ENCODE results near the gene CAPN3. TPM values are rescaled to one million over a fixed set of nuclear protein-coding genes. Genes with fewer than 3 reads are reported as not detected.

Gene CAPN3
- total RNA-seq, 1 donor from 2014 or later, result 2.8 TPM

GRCh38 chr15:42345504-42345903 lies 13.8 kb upstream of the CAPN3 start:
- H3K4me1 Mint-ChIP-seq (ENCODE audit: low read depth), result no peaks in the 10 kb centered on the region
- no peak overlapping the region for H3K27ac Mint-ChIP-seq (ENCODE audit: unreplicated experiment)
- no peaks in the 10 kb centered on the region for H3K27me3 Mint-ChIP-seq (ENCODE audit: low read depth)
- no peak overlapping the region for H3K4me3 Mint-ChIP-seq (ENCODE audit: unreplicated experiment)
- TF ChIP-seq, protein P1, sequence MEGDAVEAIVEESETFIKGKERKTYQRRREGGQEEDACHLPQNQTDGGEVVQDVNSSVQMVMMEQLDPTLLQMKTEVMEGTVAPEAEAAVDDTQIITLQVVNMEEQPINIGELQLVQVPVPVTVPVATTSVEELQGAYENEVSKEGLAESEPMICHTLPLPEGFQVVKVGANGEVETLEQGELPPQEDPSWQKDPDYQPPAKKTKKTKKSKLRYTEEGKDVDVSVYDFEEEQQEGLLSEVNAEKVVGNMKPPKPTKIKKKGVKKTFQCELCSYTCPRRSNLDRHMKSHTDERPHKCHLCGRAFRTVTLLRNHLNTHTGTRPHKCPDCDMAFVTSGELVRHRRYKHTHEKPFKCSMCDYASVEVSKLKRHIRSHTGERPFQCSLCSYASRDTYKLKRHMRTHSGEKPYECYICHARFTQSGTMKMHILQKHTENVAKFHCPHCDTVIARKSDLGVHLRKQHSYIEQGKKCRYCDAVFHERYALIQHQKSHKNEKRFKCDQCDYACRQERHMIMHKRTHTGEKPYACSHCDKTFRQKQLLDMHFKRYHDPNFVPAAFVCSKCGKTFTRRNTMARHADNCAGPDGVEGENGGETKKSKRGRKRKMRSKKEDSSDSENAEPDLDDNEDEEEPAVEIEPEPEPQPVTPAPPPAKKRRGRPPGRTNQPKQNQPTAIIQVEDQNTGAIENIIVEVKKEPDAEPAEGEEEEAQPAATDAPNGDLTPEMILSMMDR (IDR thresholded peaks at IDR 0.05), result no peak
- DNase-seq (ENCODE audit: low spot score), result no peak
- H3K36me3 Mint-ChIP-seq (ENCODE audit: low read depth), result peaks cover 17% of the 10 kb centered on the region
- H3K9me3 Mint-ChIP-seq (ENCODE audit: low read depth), result no peaks in the 10 kb centered on the region

DNA sequence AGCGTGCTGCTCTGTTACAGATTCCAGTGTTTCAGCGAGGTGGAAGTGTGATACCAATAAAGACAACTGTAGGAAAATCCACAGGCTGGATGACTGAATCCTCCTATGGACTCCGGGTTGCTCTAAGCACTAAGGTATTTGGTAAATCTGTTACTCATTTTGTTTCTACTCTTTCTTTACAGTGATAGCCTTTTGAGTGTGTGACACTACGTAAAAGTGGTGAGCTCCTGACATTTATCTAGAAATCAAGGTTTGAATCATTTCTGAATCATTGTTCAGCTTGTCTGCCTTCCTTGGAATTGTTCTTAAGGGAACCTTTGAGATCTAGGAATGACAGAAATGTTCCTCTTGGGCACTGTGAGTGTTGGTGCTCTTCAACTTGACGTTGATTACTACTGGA lies 11.2 kb upstream of the CAPN3 start:
- H3K9me3 Mint-ChIP-seq (ENCODE audit: low read depth), result no peaks in the 10 kb centered on the region
- no peaks in the 10 kb centered on the region for H3K27me3 Mint-ChIP-seq (ENCODE audit: low read depth)
- TF ChIP-seq, protein P1 (IDR thresholded peaks at IDR 0.05), result no peak
- H3K36me3 Mint-ChIP-seq (ENCODE audit: low read depth), result peaks cover 34% of the 10 kb centered on the region
- no peak overlapping the region for H3K4me3 Mint-ChIP-seq (ENCODE audit: unreplicated experiment)
- DNase-seq (ENCODE audit: low spot score), result no peak
- H3K4me1 Mint-ChIP-seq (ENCODE audit: low read depth), result no peaks in the 10 kb centered on the region
- no peak overlapping the region for H3K27ac Mint-ChIP-seq (ENCODE audit: unreplicated experiment)

DNA sequence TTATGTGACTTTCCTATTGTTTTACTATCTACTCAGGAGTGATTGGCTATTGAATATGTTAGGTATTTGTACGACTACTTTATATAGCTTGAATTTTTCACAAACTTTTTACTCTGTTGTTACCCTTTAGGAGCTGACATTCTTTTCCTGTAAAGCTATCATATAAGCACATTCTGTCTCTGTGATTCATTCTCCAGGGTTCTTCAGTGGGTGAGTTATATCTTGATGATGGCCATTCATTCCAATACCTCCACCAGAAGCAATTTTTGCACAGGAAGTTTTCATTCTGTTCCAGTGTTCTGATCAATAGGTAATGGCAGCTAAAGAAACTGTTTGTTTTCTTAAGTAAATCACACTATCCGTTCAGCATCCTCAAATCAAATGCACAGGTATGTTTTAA lies 10.1 kb upstream of the CAPN3 start:
- Mint-ChIP-seq H3K36me3 (ENCODE audit: low read depth) (peaks cover 32% of the 10 kb centered on the region), H3K27ac (ENCODE audit: unreplicated experiment) (no peak overlapping the region), H3K9me3 (ENCODE audit: low read depth) (no peaks in the 10 kb centered on the region), H3K4me1 (ENCODE audit: low read depth) (no peaks in the 10 kb centered on the region), H3K27me3 (ENCODE audit: low read depth) (no peaks in the 10 kb centered on the region), H3K4me3 (ENCODE audit: unreplicated experiment) (no peak overlapping the region)
- DNase-seq (ENCODE audit: low spot score), result no peak
- TF ChIP-seq, protein P1 (IDR thresholded peaks at IDR 0.05), result no peak

DNA sequence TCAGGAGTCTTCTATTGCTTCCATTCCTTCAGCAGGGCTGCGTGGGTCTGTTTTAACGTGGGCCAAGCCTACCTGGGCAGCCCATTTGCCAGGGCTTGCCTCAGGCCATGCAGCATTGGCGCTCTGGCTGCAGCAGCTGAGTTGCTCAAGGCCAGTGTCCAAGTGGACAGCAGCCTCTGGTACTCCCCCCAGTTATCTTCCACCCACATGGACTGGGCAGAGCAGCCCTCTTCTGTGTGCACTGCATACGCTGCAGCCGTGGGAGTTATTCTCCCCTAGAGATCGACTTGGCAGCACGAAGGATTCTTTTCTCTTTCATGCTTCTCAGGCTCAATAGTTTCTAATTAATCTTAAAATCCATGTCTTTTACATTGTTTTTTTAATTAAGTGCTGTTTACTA lies 6.9 kb upstream of the CAPN3 start:
- Mint-ChIP-seq H3K36me3 (ENCODE audit: low read depth) (peaks cover 29% of the 10 kb centered on the region), H3K27ac (ENCODE audit: unreplicated experiment) (no peak overlapping the region), H3K4me3 (ENCODE audit: unreplicated experiment) (no peak overlapping the region), H3K4me1 (ENCODE audit: low read depth) (no peaks in the 10 kb centered on the region), H3K27me3 (ENCODE audit: low read depth) (no peaks in the 10 kb centered on the region), H3K9me3 (ENCODE audit: low read depth) (no peaks in the 10 kb centered on the region)
- TF ChIP-seq, protein P1 (IDR thresholded peaks at IDR 0.05), result no peak
- no peak for DNase-seq (ENCODE audit: low spot score)

DNA sequence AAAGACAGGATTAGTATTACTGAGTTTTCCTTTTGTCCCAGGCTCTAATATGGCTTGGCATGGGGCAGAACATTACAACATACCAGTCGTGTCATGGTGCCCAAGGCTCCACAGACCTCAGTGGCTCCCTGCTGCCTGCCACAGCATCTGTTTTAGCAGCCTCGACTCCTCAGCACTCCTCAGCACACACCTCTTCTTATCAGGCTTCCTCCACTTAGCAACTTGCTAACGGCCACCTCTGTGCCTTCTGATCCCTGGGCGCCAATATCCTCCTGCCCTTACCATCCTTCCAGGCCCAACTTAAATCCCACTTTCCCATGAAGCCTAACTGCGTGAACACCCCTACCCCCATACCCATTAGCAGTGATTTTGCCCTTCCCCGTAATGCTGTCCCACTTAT lies 6.2 kb upstream of the CAPN3 start:
- DNase-seq (ENCODE audit: low spot score), result no peak
- no peaks in the 10 kb centered on the region for H3K27me3 Mint-ChIP-seq (ENCODE audit: low read depth)
- no peak overlapping the region for H3K27ac Mint-ChIP-seq (ENCODE audit: unreplicated experiment)
- TF ChIP-seq, protein P1 (IDR thresholded peaks at IDR 0.05), result no peak
- H3K4me1 Mint-ChIP-seq (ENCODE audit: low read depth), result no peaks in the 10 kb centered on the region
- no peak overlapping the region for H3K4me3 Mint-ChIP-seq (ENCODE audit: unreplicated experiment)
- no peaks in the 10 kb centered on the region for H3K9me3 Mint-ChIP-seq (ENCODE audit: low read depth)
- peaks cover 29% of the 10 kb centered on the region for H3K36me3 Mint-ChIP-seq (ENCODE audit: low read depth)
